ENCODE measurements around the gene RPP38. TPM values are rescaled to one million over a fixed set of nuclear protein-coding genes. Genes with fewer than 3 reads are reported as not detected.

RPP38 gene
- total RNA-seq, 2 experiments from 2014 or later: 14.6 to 17.6 TPM

GRCh38 chr10:15122477-15123030 lies 25.4 kb downstream of the RPP38 start:
- no peak overlapping the region for H3K4me3 Mint-ChIP-seq
- DNase-seq (no peak), ATAC-seq (ENCODE audit: low read depth) (no peak)
- no peaks in the 10 kb centered on the region for H3K27me3 Mint-ChIP-seq
- POLR2A ChIA-PET: interaction anchor here (0.7 kb wide), 1 partner anchor 14 kb away, joined by 4 read pairs; no protein-coding TSS in a partner anchor
- H3K36me3 Mint-ChIP-seq: peaks cover 37% of the 10 kb centered on the region
- peaks cover 7% of the 10 kb centered on the region for H3K4me1 Mint-ChIP-seq
- H3K27ac Mint-ChIP-seq: no peak overlapping the region
- no peaks in the 10 kb centered on the region for H3K9me3 Mint-ChIP-seq

GRCh38 chr10:15123749-15124184 lies 26.6 kb downstream of the RPP38 start:
- Mint-ChIP-seq H3K36me3 (peaks cover 43% of the 10 kb centered on the region), H3K4me1 (peaks cover 7% of the 10 kb centered on the region), H3K27ac (no peak overlapping the region), H3K27me3 (no peaks in the 10 kb centered on the region), H3K9me3 (no peaks in the 10 kb centered on the region), H3K4me3 (no peak overlapping the region)
- DNase-seq (no peak), ATAC-seq (ENCODE audit: low read depth) (no peak)
- POLR2A ChIA-PET: interaction anchor here (0.7 kb wide), 1 partner anchor 255 kb away, joined by 5 read pairs; no protein-coding TSS in a partner anchor

GRCh38 chr10:15124190-15124589 lies 27.0 kb downstream of the RPP38 start:
- POLR2A ChIA-PET: no interaction called here
- ATAC-seq (ENCODE audit: low read depth) (no peak), DNase-seq (no peak)
- Mint-ChIP-seq H3K4me3 (no peak overlapping the region), H3K27ac (no peak overlapping the region), H3K27me3 (no peaks in the 10 kb centered on the region), H3K4me1 (peaks cover 7% of the 10 kb centered on the region), H3K36me3 (peaks cover 43% of the 10 kb centered on the region), H3K9me3 (no peaks in the 10 kb centered on the region)

- no peak for ATAC-seq (ENCODE audit: low read depth)
- Mint-ChIP-seq H3K36me3 (peaks cover 40% of the 10 kb centered on the region), H3K4me3 (no peak overlapping the region), H3K27ac (no peak overlapping the region), H3K4me1 (peaks cover 7% of the 10 kb centered on the region), H3K27me3 (no peaks in the 10 kb centered on the region), H3K9me3 (no peaks in the 10 kb centered on the region)
- no peak for DNase-seq
- POLR2A ChIA-PET: no interaction called here
Observed at GRCh38 chr10:15124908-15125307, 27.8 kb downstream of the RPP38 start.

- no peaks in the 10 kb centered on the region for H3K9me3 Mint-ChIP-seq
- no peak overlapping the region for H3K4me3 Mint-ChIP-seq
- no peak overlapping the region for H3K27ac Mint-ChIP-seq
- POLR2A ChIA-PET: no interaction called here
- H3K4me1 Mint-ChIP-seq: no peaks in the 10 kb centered on the region
- no peak for ATAC-seq (ENCODE audit: low read depth)
- no peak for DNase-seq
- no peaks in the 10 kb centered on the region for H3K27me3 Mint-ChIP-seq
- H3K36me3 Mint-ChIP-seq: peaks cover 52% of the 10 kb centered on the region
Observed at GRCh38 chr10:15131330-15131729, 34.2 kb downstream of the RPP38 start.

GRCh38 chr10:15136129-15137035 lies 39.2 kb downstream of the RPP38 start:
- Mint-ChIP-seq H3K27ac (no peak overlapping the region), H3K4me3 (no peak overlapping the region), H3K27me3 (no peaks in the 10 kb centered on the region), H3K36me3 (peaks cover 48% of the 10 kb centered on the region), H3K4me1 (peaks cover 6% of the 10 kb centered on the region), H3K9me3 (no peaks in the 10 kb centered on the region)
- POLR2A ChIA-PET: interaction anchor here (0.6 kb wide), 1 partner anchor 13 kb away, joined by 4 read pairs; no protein-coding TSS in a partner anchor
- ATAC-seq (ENCODE audit: low read depth) (no peak), DNase-seq (no peak)

GRCh38 chr10:15137036-15137359 lies 39.8 kb downstream of the RPP38 start:
- Mint-ChIP-seq H3K9me3 (no peaks in the 10 kb centered on the region), H3K27ac (no peak overlapping the region), H3K4me1 (peaks cover 12% of the 10 kb centered on the region), H3K4me3 (no peak overlapping the region), H3K27me3 (no peaks in the 10 kb centered on the region), H3K36me3 (peaks cover 44% of the 10 kb centered on the region)
- ATAC-seq (ENCODE audit: low read depth) (no peak), DNase-seq (no peak)
- POLR2A ChIA-PET: interaction anchor here (0.6 kb wide), 1 partner anchor 14 kb away, joined by 4 read pairs; no protein-coding TSS in a partner anchor

GRCh38 chr10:15137636-15138035 lies 40.5 kb downstream of the RPP38 start:
- H3K36me3 Mint-ChIP-seq: peaks cover 44% of the 10 kb centered on the region
- H3K4me1 Mint-ChIP-seq: peaks cover 16% of the 10 kb centered on the region
- no peaks in the 10 kb centered on the region for H3K9me3 Mint-ChIP-seq
- H3K27ac Mint-ChIP-seq: no peak overlapping the region
- H3K4me3 Mint-ChIP-seq: no peak overlapping the region
- H3K27me3 Mint-ChIP-seq: no peaks in the 10 kb centered on the region
- POLR2A ChIA-PET: interaction anchor here (0.6 kb wide), 1 partner anchor 20 kb away, joined by 4 read pairs; no protein-coding TSS in a partner anchor
- DNase-seq (no peak), ATAC-seq (ENCODE audit: low read depth) (no peak)

- DNase-seq (no peak), ATAC-seq (ENCODE audit: low read depth) (no peak)
- Mint-ChIP-seq H3K27ac (no peak overlapping the region), H3K9me3 (peaks cover 1% of the 10 kb centered on the region), H3K36me3 (peaks cover 28% of the 10 kb centered on the region), H3K27me3 (no peaks in the 10 kb centered on the region), H3K4me1 (peaks cover 22% of the 10 kb centered on the region), H3K4me3 (no peak overlapping the region)
- POLR2A ChIA-PET: interaction anchor here (1.6 kb wide), 1 partner anchor 28 kb away, joined by 3 read pairs; the partner anchor contains the start of gene NMT2
Observed at GRCh38 chr10:15140698-15141097, 43.5 kb downstream of the RPP38 start.

- peak; percentile 66 for ATAC-seq (ENCODE audit: low read depth)
- Mint-ChIP-seq H3K4me3 (peak overlapping the region; percentile 63), H3K27me3 (no peaks in the 10 kb centered on the region)
Observed at GRCh38 chr10:15141136-15142054, 44.2 kb downstream of the RPP38 start.

GRCh38 chr10:15144788-15145187 lies 47.6 kb downstream of the RPP38 start:
- POLR2A ChIA-PET: no interaction called here
- Mint-ChIP-seq H3K9me3 (peaks cover 1% of the 10 kb centered on the region), H3K36me3 (peaks cover 13% of the 10 kb centered on the region), H3K4me3 (no peak overlapping the region), H3K27ac (no peak overlapping the region), H3K4me1 (peaks cover 25% of the 10 kb centered on the region), H3K27me3 (no peaks in the 10 kb centered on the region)
- ATAC-seq (ENCODE audit: low read depth) (no peak), DNase-seq (no peak)

More at GRCh38 chr10:15141136-15142054, 44.2 kb downstream of the RPP38 start:
- Mint-ChIP-seq H3K9me3 (peaks cover 1% of the 10 kb centered on the region), H3K27ac (peak overlapping the region; percentile 40), H3K36me3 (peaks cover 25% of the 10 kb centered on the region), H3K4me1 (peaks cover 23% of the 10 kb centered on the region)
- POLR2A ChIA-PET: interaction anchor here (1.6 kb wide), 1 partner anchor 28 kb away, joined by 3 read pairs; the partner anchor contains the start of gene NMT2
- no peak for DNase-seq

- no peak for ATAC-seq (ENCODE audit: low read depth)
- no peak for DNase-seq
- H3K36me3 Mint-ChIP-seq: peaks cover 8% of the 10 kb centered on the region
- peaks cover 20% of the 10 kb centered on the region for H3K4me1 Mint-ChIP-seq
- no peak overlapping the region for H3K4me3 Mint-ChIP-seq
- POLR2A ChIA-PET: no interaction called here
- H3K27me3 Mint-ChIP-seq: no peaks in the 10 kb centered on the region
- peaks cover 1% of the 10 kb centered on the region for H3K9me3 Mint-ChIP-seq
- H3K27ac Mint-ChIP-seq: no peak overlapping the region
Observed at GRCh38 chr10:15146366-15146765, 49.2 kb downstream of the RPP38 start.

All from activated naive CD8-positive, alpha-beta T cell treated with anti-CD3 and anti-CD28 coated beads, Interleukin-2, amount 10 ng/mL, durations not matched to agents 7 days and 5 days (primary cell).